ENCODE data around the gene DAZL. TPM values are rescaled to one million over a fixed set of nuclear protein-coding genes. Genes with fewer than 3 reads are reported as not detected.

Gene DAZL
- total RNA-seq, 1 donor from 2014 or later, result not detected

GRCh38 chr3:16609927-16610580 is 4.8 kb upstream of the DAZL start:
- intact Hi-C loops (cut with DNase I), result loop anchor here (10.0 kb wide), 3 partner anchors 275 to 1235 kb away; partner anchors contain the start of gene PLCL2
- no peaks in the 10 kb centered on the region for H3K9me3 ChIP-seq
- TF ChIP-seq, protein P1, sequence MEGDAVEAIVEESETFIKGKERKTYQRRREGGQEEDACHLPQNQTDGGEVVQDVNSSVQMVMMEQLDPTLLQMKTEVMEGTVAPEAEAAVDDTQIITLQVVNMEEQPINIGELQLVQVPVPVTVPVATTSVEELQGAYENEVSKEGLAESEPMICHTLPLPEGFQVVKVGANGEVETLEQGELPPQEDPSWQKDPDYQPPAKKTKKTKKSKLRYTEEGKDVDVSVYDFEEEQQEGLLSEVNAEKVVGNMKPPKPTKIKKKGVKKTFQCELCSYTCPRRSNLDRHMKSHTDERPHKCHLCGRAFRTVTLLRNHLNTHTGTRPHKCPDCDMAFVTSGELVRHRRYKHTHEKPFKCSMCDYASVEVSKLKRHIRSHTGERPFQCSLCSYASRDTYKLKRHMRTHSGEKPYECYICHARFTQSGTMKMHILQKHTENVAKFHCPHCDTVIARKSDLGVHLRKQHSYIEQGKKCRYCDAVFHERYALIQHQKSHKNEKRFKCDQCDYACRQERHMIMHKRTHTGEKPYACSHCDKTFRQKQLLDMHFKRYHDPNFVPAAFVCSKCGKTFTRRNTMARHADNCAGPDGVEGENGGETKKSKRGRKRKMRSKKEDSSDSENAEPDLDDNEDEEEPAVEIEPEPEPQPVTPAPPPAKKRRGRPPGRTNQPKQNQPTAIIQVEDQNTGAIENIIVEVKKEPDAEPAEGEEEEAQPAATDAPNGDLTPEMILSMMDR (IDR thresholded peaks at IDR 0.05), result no peak
- H3K27me3 ChIP-seq, result no peaks in the 10 kb centered on the region
- H3K4me3 ChIP-seq, result no peak overlapping the region
- no peaks in the 10 kb centered on the region for H3K36me3 ChIP-seq
- no peak for DNase-seq (ENCODE audit: low spot score in 2 of 2)
- H3K4me1 ChIP-seq, result no peaks in the 10 kb centered on the region
- no peak overlapping the region for H3K27ac ChIP-seq

GRCh38 chr3:16608816-16609215 is 3.6 kb upstream of the DAZL start:
- H3K27ac ChIP-seq, result no peak overlapping the region
- no peaks in the 10 kb centered on the region for H3K36me3 ChIP-seq
- H3K4me3 ChIP-seq, result no peak overlapping the region
- no peak for DNase-seq (ENCODE audit: low spot score in 2 of 2)
- intact Hi-C loops (cut with DNase I), result loop anchor here (10.0 kb wide), 3 partner anchors 276 to 1236 kb away; partner anchors contain the start of gene PLCL2
- H3K9me3 ChIP-seq, result no peaks in the 10 kb centered on the region
- no peaks in the 10 kb centered on the region for H3K27me3 ChIP-seq
- no peaks in the 10 kb centered on the region for H3K4me1 ChIP-seq
- TF ChIP-seq, protein P1 (IDR thresholded peaks at IDR 0.05), result no peak

DNA sequence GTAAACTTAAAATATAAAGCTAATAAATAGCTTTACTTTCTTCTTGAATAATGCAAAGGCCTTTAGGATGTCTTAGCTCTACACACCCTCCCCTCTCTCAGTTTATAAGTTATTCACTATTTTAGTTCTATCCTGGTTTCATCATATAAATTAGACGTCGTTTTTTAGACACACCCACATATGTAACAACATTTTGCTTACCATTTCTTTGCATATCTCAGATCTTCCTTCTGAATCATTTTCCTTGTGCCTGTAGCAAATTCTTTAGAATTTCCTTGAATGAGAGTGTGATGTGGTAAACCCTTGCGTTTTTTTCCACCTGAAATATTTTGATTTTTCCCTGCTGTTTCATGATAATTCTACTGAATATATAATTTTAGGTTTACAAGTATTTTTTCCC is 2.5 kb upstream of the DAZL start:
- H3K4me3 ChIP-seq, result no peak overlapping the region
- no peaks in the 10 kb centered on the region for H3K27me3 ChIP-seq
- no peak overlapping the region for H3K27ac ChIP-seq
- no peaks in the 10 kb centered on the region for H3K4me1 ChIP-seq
- TF ChIP-seq, protein P1 (IDR thresholded peaks at IDR 0.05), result no peak
- no peaks in the 10 kb centered on the region for H3K9me3 ChIP-seq
- no peak for DNase-seq (ENCODE audit: low spot score in 2 of 2)
- intact Hi-C loops (cut with DNase I), result loop anchor here (2.0 to 10.0 kb wide), 4 partner anchors 277 to 1237 kb away; partner anchors contain the start of gene PLCL2
- no peaks in the 10 kb centered on the region for H3K36me3 ChIP-seq

DNA sequence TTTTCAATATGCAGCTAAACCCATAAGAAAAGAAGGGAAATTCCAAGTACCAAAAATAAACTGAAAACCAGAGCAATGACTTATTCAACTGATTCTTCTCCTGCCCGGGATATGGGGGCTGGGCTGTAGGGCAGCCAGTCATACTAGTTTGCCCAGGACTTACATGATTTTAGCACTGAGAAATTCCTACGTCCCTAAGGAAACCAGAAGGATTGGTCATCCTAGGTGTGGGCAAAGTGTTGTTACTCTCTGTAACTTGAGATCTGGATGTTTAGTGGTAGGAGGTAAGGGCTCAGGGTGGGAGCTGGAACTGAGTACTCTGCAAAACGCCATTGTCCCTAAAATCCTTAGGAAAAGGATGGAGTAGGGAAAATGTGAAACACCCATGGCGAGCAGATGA is 1.2 kb upstream of the DAZL start:
- Histone ChIP-seq H3K36me3 (no peaks in the 10 kb centered on the region), H3K27ac (no peak overlapping the region), H3K4me1 (no peaks in the 10 kb centered on the region), H3K9me3 (no peaks in the 10 kb centered on the region), H3K27me3 (no peaks in the 10 kb centered on the region), H3K4me3 (no peak overlapping the region)
- no peak for DNase-seq (ENCODE audit: low spot score in 2 of 2)
- TF ChIP-seq, protein P1 (IDR thresholded peaks at IDR 0.05), result no peak
- intact Hi-C loops (cut with DNase I), result loop anchor here (2.0 to 10.0 kb wide), 4 partner anchors 278 to 1238 kb away; partner anchors contain the start of gene PLCL2

DNA sequence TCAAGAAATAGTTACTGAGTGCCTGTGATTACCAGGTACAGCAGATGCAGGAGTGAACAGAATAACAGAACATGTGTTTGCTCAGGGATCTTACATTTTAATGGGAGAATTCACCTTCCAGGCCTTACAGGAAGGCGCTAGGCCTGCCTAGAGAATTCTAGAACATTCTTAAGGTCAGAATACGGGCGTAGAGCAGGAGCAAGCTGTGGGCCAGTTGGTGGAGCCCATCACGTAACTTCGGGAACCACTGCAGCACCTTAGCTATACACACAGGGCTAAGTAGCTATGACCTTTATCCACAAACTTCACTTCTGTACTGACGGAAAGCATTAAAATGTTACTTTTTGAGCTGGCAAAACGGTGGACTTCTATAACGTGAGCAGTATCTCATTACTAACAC is 743 bp upstream of the DAZL start:
- TF ChIP-seq, protein P1 (IDR thresholded peaks at IDR 0.05), result no peak
- H3K4me1 ChIP-seq, result no peaks in the 10 kb centered on the region
- no peak overlapping the region for H3K4me3 ChIP-seq
- H3K9me3 ChIP-seq, result no peaks in the 10 kb centered on the region
- DNase-seq (ENCODE audit: low spot score in 2 of 2), result no peak
- no peak overlapping the region for H3K27ac ChIP-seq
- intact Hi-C loops (cut with DNase I), result loop anchor here (2.0 to 10.0 kb wide), 4 partner anchors 279 to 1239 kb away; partner anchors contain the start of gene PLCL2
- H3K36me3 ChIP-seq, result no peaks in the 10 kb centered on the region
- no peaks in the 10 kb centered on the region for H3K27me3 ChIP-seq

All from ascending aorta (tissue), 2 donors.